Left kidney (tissue), 2 donors: ENCODE data around the gene WDFY4. TPM values are rescaled to one million over a fixed set of nuclear protein-coding genes. Genes with fewer than 3 reads are reported as not detected.

ENCODE experiments used
- DNase-seq: peaks from one replicate; pipeline ENCODE4 v3.0.0-alpha.2; 2013
- polyA plus RNA-seq: library from polyadenylated mRNA; unstranded; fragments of 120-200 nt; gene quantifications from one replicate; pipeline ENCODE4 v1.2.1, GENCODE V29; 2013; ENCODE audit not compliant: insufficient read length

Gene WDFY4
- polyA plus RNA-seq, 1 donor: 2.1 TPM

GRCh38 chr10:48742891-48743860 lies 58.5 kb downstream of the WDFY4 start:
- DNase-seq: no peak

DNA sequence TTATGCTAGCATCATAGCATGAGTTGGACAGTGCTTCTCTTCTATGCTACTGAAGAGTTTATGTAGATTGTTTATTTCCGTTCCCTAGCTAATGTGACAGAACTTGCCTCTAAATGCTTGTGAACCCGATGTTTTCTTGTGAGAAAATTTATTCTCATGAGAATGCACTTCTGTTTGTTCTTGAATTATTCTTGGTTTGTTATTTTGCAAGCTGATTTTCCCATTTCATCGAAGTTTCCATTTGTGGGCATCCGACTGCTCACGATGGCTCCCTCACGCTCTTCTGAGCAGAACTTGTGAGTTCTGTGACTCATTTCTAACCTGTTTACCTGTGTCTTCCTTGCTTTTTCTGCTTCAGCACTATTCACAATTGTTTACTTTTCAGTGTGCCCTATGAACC lies 59.9 kb downstream of the WDFY4 start:
- DNase-seq: no peak

DNA sequence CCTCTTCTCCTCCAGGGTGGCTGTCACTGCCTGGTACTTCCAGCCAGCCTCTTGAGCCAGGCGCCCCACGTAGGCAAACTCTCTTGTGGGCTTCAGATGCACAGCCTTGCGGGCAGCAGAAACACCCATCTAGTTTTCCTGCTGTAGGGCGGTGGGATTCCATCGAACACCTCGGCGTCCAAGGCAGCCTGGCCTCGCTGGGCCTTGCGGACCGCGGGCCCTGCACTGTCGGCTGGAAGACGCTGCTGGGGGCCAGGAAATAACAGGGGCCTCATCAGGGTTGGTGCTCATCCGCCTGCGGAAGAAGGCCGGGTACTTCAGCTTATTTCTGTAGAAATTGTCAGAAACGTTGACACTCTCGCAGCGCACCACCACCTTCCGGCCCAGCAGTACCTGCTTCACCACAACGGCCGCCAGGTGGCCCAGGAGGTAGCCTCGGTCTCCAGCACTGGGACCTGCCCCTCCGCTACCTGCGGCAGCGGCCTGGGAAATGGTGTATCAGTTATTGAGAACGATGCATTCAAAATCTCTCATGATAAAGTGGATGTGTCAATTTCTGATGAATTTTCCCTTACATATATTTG lies 61.1 kb downstream of the WDFY4 start:
- DNase-seq: no peak

- no peak for DNase-seq
Measured at GRCh38 chr10:48748573-48748972, 63.9 kb downstream of the WDFY4 start.

- no peak for DNase-seq
Measured at GRCh38 chr10:48749254-48749787, 64.6 kb downstream of the WDFY4 start.

- no peak for DNase-seq
Measured at GRCh38 chr10:48750019-48750418, 65.3 kb downstream of the WDFY4 start.

GRCh38 chr10:48750991-48751390 lies 66.3 kb downstream of the WDFY4 start:
- no peak for DNase-seq

DNA sequence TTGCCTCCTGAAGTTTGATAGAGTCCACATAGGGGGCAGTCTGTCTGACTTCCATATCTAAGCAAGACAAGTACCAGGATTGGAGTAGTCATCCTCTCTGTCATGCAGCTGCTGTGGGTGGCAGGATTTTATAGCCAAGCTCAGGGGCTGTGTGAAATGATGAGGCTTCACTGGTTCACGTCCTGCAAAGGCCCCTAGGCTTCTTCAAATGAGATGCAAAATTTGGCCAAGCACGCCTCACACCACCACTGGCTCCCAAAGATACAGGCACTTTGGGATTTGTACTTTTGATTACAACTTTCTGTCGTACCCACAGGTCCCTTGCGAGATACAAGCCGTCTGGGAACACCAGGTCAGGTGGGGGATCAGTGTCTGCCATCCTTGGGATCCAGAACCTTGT lies 67.1 kb downstream of the WDFY4 start:
- no peak for DNase-seq

GRCh38 chr10:48758411-48758810 lies 73.7 kb downstream of the WDFY4 start:
- no peak for DNase-seq

DNA sequence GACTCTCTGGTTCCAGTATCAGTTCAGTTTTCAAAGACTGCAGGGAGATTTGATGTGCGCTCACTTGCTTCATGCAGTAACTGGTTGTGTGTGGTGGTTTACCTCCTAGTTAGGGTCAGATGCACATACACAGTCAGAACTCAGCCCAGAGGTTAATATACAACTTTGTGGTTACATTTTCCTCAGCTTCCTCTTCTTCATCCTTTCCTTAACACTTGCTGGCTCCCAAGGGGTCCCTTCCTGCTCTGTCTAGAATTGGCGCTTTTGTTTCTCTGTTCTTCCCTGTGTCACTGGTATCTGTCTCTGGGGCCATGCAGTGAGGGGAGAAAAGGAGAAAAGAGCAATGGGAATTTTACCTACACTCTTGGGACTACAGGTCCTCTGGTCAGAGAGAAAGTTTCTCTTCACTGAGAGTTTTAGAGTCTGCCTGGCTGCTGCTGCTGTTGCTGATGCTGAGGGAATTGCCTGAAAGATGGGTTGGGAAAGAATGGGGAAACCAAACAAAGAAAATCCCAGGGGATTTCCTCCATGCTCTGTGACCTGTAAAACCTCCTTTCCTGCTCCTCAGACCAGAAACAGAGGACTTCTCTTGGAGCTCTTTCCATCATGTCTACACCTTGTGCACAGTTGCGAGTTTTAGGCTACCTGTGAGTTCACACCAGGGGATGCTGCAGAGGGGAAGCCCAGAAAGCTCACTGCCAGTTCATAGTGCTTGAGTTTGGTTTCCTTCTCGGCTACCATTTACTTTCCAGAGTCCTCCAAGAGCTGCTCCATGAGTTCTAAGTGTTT lies 74.6 kb downstream of the WDFY4 start:
- no peak for DNase-seq

DNA sequence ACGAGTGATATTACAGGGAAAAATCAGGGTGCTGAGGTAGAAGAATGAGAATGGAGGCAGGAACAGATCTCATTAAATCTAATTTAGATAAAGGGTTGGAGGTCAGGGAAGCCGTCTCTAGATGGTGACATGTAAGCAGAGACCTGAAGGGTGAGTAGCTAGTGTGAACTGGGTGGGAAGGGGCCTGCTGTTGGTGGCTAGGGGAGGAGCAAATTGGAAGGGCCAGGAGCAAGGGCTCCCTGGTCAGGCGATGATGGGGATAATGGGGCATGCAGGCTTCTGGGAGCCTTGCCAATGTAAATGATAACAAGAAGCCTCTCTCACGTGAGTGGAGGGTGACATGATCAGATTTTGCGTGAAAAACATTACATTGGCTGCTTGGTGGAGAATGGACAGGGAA lies 76.3 kb downstream of the WDFY4 start:
- no peak for DNase-seq

DNA sequence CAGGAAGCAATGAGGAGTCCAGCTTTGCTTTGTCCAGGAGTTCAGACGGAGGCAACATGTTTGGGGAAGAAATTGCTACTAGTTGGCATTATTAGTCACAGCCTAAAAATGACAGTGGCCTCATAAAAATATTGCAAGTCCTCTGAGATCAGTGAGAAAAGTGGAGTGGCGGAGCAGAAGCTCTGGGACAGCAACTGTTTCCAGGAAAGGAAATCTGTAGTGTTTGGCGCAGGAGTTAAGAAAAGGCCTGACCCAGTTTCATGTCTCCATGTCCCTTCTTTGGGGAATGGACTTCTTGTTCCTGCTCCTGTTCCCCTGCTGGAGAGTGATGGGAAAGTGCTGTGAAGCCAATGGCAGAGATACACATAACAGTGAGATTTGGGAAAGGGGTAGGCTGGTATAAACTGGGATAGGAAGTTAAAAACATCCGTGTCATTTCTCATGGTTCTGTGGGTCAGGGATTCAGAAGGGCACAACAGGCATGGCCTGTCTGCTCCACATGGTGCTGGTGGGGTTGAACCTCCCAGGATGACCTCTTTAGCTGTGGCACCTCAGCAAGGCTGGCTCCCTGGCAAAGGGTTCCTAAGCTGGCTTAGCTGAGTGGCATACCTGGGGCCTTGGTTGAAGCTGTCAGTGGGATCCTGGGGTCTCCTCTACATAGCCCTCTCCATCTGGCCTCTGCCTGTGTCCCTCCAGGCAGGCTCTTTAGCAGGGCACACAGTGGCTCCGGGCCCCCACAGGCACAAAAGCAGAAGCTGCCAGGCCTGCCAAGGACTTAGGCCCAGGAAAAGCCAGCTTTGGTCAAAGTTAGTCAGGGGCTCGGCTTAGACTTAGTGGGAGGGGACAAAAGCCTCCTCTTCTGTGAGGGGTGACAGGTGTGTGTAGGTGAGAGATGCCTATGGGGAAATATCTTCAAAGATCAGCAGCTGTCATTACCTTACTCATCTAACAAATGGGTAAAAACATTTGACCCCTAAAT lies 77.7 kb downstream of the WDFY4 start:
- no peak for DNase-seq

DNA sequence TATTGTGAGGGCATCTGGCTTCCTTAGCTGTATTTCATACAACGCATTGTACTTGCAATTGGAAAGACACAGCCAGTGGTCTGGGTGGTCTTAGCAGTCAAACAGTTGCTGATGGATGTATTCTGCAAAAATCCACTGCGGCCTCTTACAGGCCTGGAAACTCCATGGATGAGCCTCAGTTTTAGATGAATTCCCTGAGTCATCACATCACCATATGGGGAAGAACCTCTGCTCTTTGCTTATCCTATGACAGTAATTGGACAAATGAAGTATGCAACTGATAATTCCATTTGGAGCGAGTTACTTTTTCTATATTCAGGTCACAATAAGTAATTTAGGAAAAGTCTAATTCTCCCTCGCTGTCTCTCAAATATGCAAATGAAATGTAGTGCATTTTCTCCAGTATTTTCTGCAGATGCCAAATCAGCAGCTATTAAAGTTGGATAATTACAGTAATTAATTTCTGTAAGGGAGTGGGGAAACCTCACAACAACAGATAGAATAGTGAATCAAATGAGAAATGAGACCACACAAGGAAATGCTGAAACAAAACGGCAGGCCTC lies 78.8 kb downstream of the WDFY4 start:
- no peak for DNase-seq

GRCh38 chr10:48764486-48764885 lies 79.8 kb downstream of the WDFY4 start:
- no peak for DNase-seq

GRCh38 chr10:48765039-48765438 lies 80.4 kb downstream of the WDFY4 start:
- no peak for DNase-seq

- DNase-seq: no peak
Measured at GRCh38 chr10:48765527-48765926, 80.9 kb downstream of the WDFY4 start.

GRCh38 chr10:48767373-48768143 lies 82.9 kb downstream of the WDFY4 start:
- no peak for DNase-seq

DNA sequence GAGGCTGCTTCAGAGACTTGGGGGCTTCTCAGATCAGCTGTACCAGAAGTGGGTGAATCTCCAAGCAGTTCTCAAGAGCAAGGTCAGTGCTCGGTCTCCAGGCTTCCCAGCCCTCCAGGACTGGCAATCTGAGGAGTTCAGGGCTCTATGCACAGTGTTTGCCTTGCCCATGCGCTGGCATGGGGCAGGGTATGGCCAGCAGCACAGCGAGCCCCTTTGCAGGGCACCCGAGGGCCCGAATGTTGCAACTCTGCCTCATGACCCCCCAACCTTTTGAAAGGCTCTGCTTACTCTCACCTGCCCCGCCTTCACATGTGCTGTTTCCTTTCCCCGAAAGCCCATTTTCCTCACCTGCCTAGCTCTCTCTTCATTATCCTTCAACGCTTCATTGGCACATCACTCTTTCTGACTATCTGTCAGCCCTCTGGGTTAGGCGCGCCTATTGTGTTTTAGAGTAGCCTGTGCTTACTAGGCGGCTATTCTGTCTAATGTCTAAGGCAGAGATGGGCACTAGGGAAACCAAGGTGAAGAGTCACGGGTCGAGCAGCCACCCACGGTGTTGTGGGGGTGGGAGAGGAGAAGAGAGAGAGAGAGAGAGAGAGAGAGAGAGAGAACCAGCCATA lies 83.6 kb downstream of the WDFY4 start:
- DNase-seq: no peak

DNA sequence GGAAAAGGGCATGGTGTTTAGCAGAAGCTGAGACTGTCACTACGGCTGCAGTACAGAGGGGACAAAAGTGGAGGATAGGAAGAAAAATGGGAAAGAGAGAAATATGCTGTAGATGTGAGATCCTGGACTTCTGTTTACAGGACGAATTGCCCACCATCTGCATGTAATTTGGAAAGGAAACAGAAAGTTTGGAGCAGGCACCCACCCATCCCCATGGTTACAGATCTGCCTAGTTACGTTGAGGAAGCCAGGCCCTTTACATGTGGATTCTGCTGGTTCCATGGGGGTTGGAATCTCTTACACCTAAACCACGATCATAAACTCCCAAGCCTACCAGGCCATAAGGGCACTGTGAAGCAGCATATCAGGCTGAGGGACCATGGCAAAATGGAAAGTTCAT lies 84.3 kb downstream of the WDFY4 start:
- no peak for DNase-seq
